Psoas muscle (tissue), 7 donors: ENCODE results near the gene OLFML2A. TPM values are rescaled to one million over a fixed set of nuclear protein-coding genes. Genes with fewer than 3 reads are reported as not detected.

Source experiments
- polyA plus RNA-seq, 3 donors: library from polyadenylated mRNA; stranded (reverse); fragments of 200-250 nt; gene quantifications; one replicate each; pipeline ENCODE4 v1.2.3, GENCODE V29; 2013
- total RNA-seq, 4 donors: library from RNA; stranded (reverse); fragmentation: NEBNext Ultra II Directional in 2 of 4; extraction: Animal tissue kit (Norgen Biotek cat#: 25700) in 2 of 4; gene quantifications; one replicate each; pipeline versions ENCODE4 v1.2.1 to v1.2.4, GENCODE V29; 2021 to 2023
- donor health status: healthy with polysubstance abuse.
- donor health status: DM: no; HTN: no; CAD: no; lungs with moderate emphysema.
- donor health status: Bipolar disorder and iron deficiency.
- donor health status: healthy.
- donor health status: DM: no; HTN: no; CAD: no.
- donor health status: DM: no; HTN: no; CAD: no.
- donor health status: DM: yes; HTN: yes; CAD: no.

The OLFML2A gene
- total and polyA plus RNA-seq, 7 donors = 3.0 to 30.3 (median 7.1) TPM

Other genes starting within 250 kb of the OLFML2A start
- 1 to 10 TPM in 3 of 4 donors, under 1 TPM in 1; 0.54 to 2.6 (median 1.6) TPM for gene NR6A1, start 5.8 kb upstream of the OLFML2A start, total RNA-seq
- under 1 TPM; 0.32 to 0.70 (median 0.39) TPM for gene NR6A1, start 5.8 kb upstream of the OLFML2A start, polyA plus RNA-seq
- not detected for gene WDR38, start 76.3 kb downstream of the OLFML2A start, total RNA-seq
- under 1 TPM in 1 of 3 donors, not detected in 2; 0.05 TPM for gene WDR38, start 76.3 kb downstream of the OLFML2A start, polyA plus RNA-seq
- 1,000 to 10,000 TPM in 3 of 4 donors, 100 to 1,000 TPM in 1; 994 to 1,307 (median 1,134) TPM for gene RPL35, start 84.8 kb downstream of the OLFML2A start, total RNA-seq
- gene RPL35, start 84.8 kb downstream of the OLFML2A start, polyA plus RNA-seq = 1,000 to 10,000 TPM; 2,957 to 4,666 (median 2,999) TPM
- 10 to 100 TPM; 32.3 to 54.9 (median 47.7) TPM for gene ARPC5L, start 85.0 kb downstream of the OLFML2A start, total RNA-seq
- 100 to 1,000 TPM in 1 of 3 donors, 10 to 100 TPM in 2; 47.0 to 165 (median 96.4) TPM for gene ARPC5L, start 85.0 kb downstream of the OLFML2A start, polyA plus RNA-seq
- gene GOLGA1, start 163.9 kb downstream of the OLFML2A start, total RNA-seq = 10 to 100 TPM; 13.3 to 23.0 (median 17.0) TPM
- gene GOLGA1, start 163.9 kb downstream of the OLFML2A start, polyA plus RNA-seq = 10 to 100 TPM in 2 of 3 donors, 1 to 10 TPM in 1; 8.0 to 21.3 (median 10.5) TPM